GM12872 (cell line): Measurements from ENCODE around the gene LRBA.

Experiments used
- CTCF ChIP-seq: IDR thresholded peaks from 3 replicates; pipeline ENCODE4 v1.5.1; 2011; ENCODE audit warnings: low read depth, mild to moderate bottlenecking, low read length, moderate library complexity; ENCODE audit not compliant: insufficient read depth

LRBA gene

GRCh38 chr4:150580306-150580705, 434.8 kb downstream of the LRBA start:
- TF ChIP-seq CTCF: no peak

GRCh38 chr4:150579551-150580234, 435.4 kb downstream of the LRBA start:
- TF ChIP-seq CTCF: no peak

GRCh38 chr4:150578745-150579501, 436.2 kb downstream of the LRBA start:
- TF ChIP-seq CTCF: no peak

GRCh38 chr4:150577796-150578195, 437.3 kb downstream of the LRBA start:
- TF ChIP-seq CTCF: no peak

- TF ChIP-seq CTCF: no peak
Observed at GRCh38 chr4:150574678-150575077, 440.4 kb downstream of the LRBA start.

GRCh38 chr4:150573534-150573933, 441.6 kb downstream of the LRBA start:
- TF ChIP-seq CTCF: no peak

- no peak for TF ChIP-seq CTCF
Observed at GRCh38 chr4:150572704-150573504, 442.2 kb downstream of the LRBA start.
